HCT116 (cell line): ENCODE data around the gene CMBL. TPM values are rescaled to one million over a fixed set of nuclear protein-coding genes. Genes with fewer than 3 reads are reported as not detected.

Experiments
- ATAC-seq: fragments of 200-7000 bp; cut with Tn5 transposase; 2 replicates; pipeline ENCODE4 v1.9.1; 2020; ENCODE audit warnings: mild to moderate bottlenecking, moderate library complexity
- BruUV-seq: library from RNA; stranded (reverse); fragments of 400-500 nt; replicated peaks from 2 replicates; lab custom pipeline; 2021; lab: Mats Ljungman, UMichigan
- CTCF ChIA-PET: fragments of 300-600 bp; sonication (Branson Sonifier 250); formaldehyde crosslinking; loops from one replicate; lab custom pipeline; 2021; ENCODE audit warnings: antibody characterized with exemption; lab: Charles Lee
- POLR2A ChIA-PET: fragments of 300-600, 350-600 bp; sonication (Branson Sonifier 250); formaldehyde crosslinking; loops from one replicate; lab custom pipeline; 2021; ENCODE audit warnings: antibody characterized with exemption; lab: Charles Lee
- RAD21 ChIA-PET, 2 experiments: fragments of 300-600 bp; sonication (Branson Sonifier 250); formaldehyde crosslinking; loops; one replicate each; lab custom pipeline; 2023; ENCODE audit warnings: low total read pairs in 2 of 2; ENCODE audit not compliant: uncharacterized antibody in 2 of 2, unreplicated experiment in 2 of 2, low non-redundant PET in 1 of 2; lab: Charles Lee
- DNase-seq: peaks from one replicate; pipeline ENCODE4 v3.0.0-alpha.2; 2010; ENCODE audit warnings: low read depth, low spot score
- H2AFZ ChIP-seq: fragments of 200-600 bp; shearing (Covaris generic), sonication (generic); 2 replicates; pipeline ENCODE4 v1.6.1; 2017; ENCODE audit warnings: low read depth, mixed run types, mixed read lengths, antibody characterized with exemption, low read length; ENCODE audit not compliant: poor library complexity, severe bottlenecking
- H3K27ac ChIP-seq: 2 replicates; pipeline ENCODE4 v1.5.1; 2012; ENCODE audit warnings: low read depth, low read length
- H3K27me3 ChIP-seq: fragments of 200-600 bp; sonication (generic); 2 replicates; pipeline ENCODE4 v1.6.1; 2016; ENCODE audit warnings: mixed run types, low read length, mixed read lengths; ENCODE audit not compliant: insufficient read depth
- H3K36me3 ChIP-seq, 2 experiments: fragments of 200-500 bp in 1 of 2; fragments of 200-600 bp in 1 of 2; sonication (Bioruptor generic) in 1 of 2; sonication (generic) in 1 of 2; 2 replicates each; pipeline versions ENCODE4 v1.5.1 to v1.6.1; 2014 to 2016; ENCODE audit warnings: low read length in 2 of 2, inconsistent platforms in 1 of 2, mixed read lengths in 1 of 2, mixed run types in 1 of 2; ENCODE audit not compliant: insufficient read depth in 2 of 2, control insufficient read depth in 1 of 2
- H3K4me1 ChIP-seq, 2 experiments: fragments of 200-600 bp in 1 of 2; sonication (generic) in 1 of 2; 2 replicates each; pipeline versions ENCODE4 v1.5.1 to v1.6.1; 2012 to 2017; ENCODE audit warnings: low read length in 2 of 2, inconsistent platforms in 1 of 2, mild to moderate bottlenecking in 1 of 2, mixed read lengths in 1 of 2, mixed run types in 1 of 2, moderate library complexity in 1 of 2; ENCODE audit not compliant: insufficient read depth in 2 of 2, control insufficient read depth in 1 of 2
- H3K4me2 ChIP-seq: fragments of 200-600 bp; sonication (generic); 2 replicates; pipeline ENCODE4 v1.6.1; 2017; ENCODE audit warnings: mixed run types, low read length, mixed read lengths
- H3K4me3 ChIP-seq, 2 experiments: fragments of 200-600 bp in 1 of 2; sonication (generic) in 1 of 2; replicated peaks in 1 of 2; 2 replicates each; pipeline ENCODE4 v1.5.1; 2011 to 2016; ENCODE audit warnings: low read length in 2 of 2, control low read depth in 1 of 2, low read depth in 1 of 2, mild to moderate bottlenecking in 1 of 2, mixed read lengths in 1 of 2, mixed run types in 1 of 2
- H3K79me2 ChIP-seq: fragments of 200-600 bp; sonication (generic); 2 replicates; pipeline ENCODE4 v1.6.1; 2017; ENCODE audit warnings: mild to moderate bottlenecking, mixed run types, low read length, moderate library complexity, mixed read lengths; ENCODE audit not compliant: insufficient read depth
- H3K9ac ChIP-seq: fragments of 200-600 bp; sonication (generic); 2 replicates; pipeline ENCODE4 v1.6.1; 2016; ENCODE audit warnings: low read length, mixed read lengths
- H3K9me2 ChIP-seq: fragments of 200-600 bp; sonication (generic), shearing (Covaris generic); 2 replicates; pipeline ENCODE4 v1.6.1; 2017; ENCODE audit warnings: mixed run types, mild to moderate bottlenecking, moderate library complexity; ENCODE audit not compliant: insufficient read depth
- H3K9me3 ChIP-seq, 2 experiments: fragments of 200-500 bp in 1 of 2; fragments of 200-600 bp in 1 of 2; sonication (Bioruptor generic) in 1 of 2; sonication (generic) in 1 of 2; 2 replicates each; pipeline ENCODE4 v1.6.1; 2014 to 2017; ENCODE audit warnings: low read length in 2 of 2, mixed read lengths in 2 of 2, inconsistent platforms in 1 of 2, low read depth in 1 of 2, mild to moderate bottlenecking in 1 of 2, mixed run types in 1 of 2, moderate library complexity in 1 of 2; ENCODE audit not compliant: control insufficient read depth in 1 of 2, insufficient read depth in 1 of 2
- H4K20me1 ChIP-seq: fragments of 200-600 bp; sonication (generic), shearing (Covaris generic); 2 replicates; pipeline ENCODE4 v1.6.1; 2017; ENCODE audit warnings: mixed run types, mild to moderate bottlenecking, moderate library complexity; ENCODE audit not compliant: insufficient read depth
- CBX3 ChIP-seq: IDR thresholded peaks from 2 replicates; pipeline ENCODE4 v1.6.1; 2012; ENCODE audit warnings: low read depth
- CEBPB ChIP-seq: IDR thresholded peaks from 2 replicates; pipeline ENCODE4 v1.6.1; 2012; ENCODE audit warnings: low read depth
- EGR1 ChIP-seq: IDR thresholded peaks from 2 replicates; pipeline ENCODE4 v1.6.1; 2012; ENCODE audit warnings: low read depth
- JUND ChIP-seq: IDR thresholded peaks from 2 replicates; pipeline ENCODE4 v1.6.1; 2012
- RAD21 ChIP-seq: IDR thresholded peaks from 2 replicates; pipeline ENCODE4 v1.6.1; 2012; ENCODE audit warnings: low read depth, mild to moderate bottlenecking
- SIN3A ChIP-seq: IDR thresholded peaks from 2 replicates; pipeline ENCODE4 v1.6.1; 2012; ENCODE audit warnings: low read depth
- SRF ChIP-seq: IDR thresholded peaks from 2 replicates; pipeline ENCODE4 v1.6.1; 2012; ENCODE audit warnings: low read depth
- TCF7L2 ChIP-seq: IDR thresholded peaks from 2 replicates; pipeline ENCODE4 v1.7.0; 2011; ENCODE audit warnings: borderline replicate concordance, inconsistent platforms; ENCODE audit not compliant: insufficient read depth, insufficient read length; ENCODE audit errors: extremely low read depth
- ZFX ChIP-seq: fragments of 450-650 bp; IDR thresholded peaks from 2 replicates; pipeline ENCODE4 v1.6.1; 2017
- ZNF274 ChIP-seq: fragments of 200-500 bp; sonication (Bioruptor generic); IDR thresholded peaks from 2 replicates; pipeline ENCODE4 v1.6.1; 2014; ENCODE audit warnings: mild to moderate bottlenecking, low read depth, low read length, inconsistent platforms
- intact Hi-C: fragments of 100-400 bp; cut with micrococcal nuclease; formaldehyde crosslinking; loops from 2 replicates; pipeline ENCODE4 v1.10.0; 2022
- total RNA-seq: library from RNA; stranded (reverse); gene quantifications from one replicate; pipeline ENCODE4 v1.2.1, GENCODE V29; 2021; ENCODE audit not compliant: unreplicated experiment
- TF ChIP-seq, protein P1 (sequence below): IDR thresholded peaks from 2 replicates; pipeline ENCODE4 v1.6.1; 2011; ENCODE audit warnings: mild to moderate bottlenecking, low read length, moderate library complexity; ENCODE audit not compliant: insufficient replicate concordance; ENCODE audit errors: extremely low read depth
- TF ChIP-seq, protein P2 (sequence below): IDR thresholded peaks from 2 replicates; pipeline ENCODE4 v1.6.1; 2012
- TF ChIP-seq, protein P3 (sequence below): IDR thresholded peaks from 2 replicates; pipeline ENCODE4 v1.6.1; 2012; ENCODE audit warnings: low read depth

Gene CMBL
- total RNA-seq, 1 experiment from 2014 or later = 51.0 TPM

DNA sequence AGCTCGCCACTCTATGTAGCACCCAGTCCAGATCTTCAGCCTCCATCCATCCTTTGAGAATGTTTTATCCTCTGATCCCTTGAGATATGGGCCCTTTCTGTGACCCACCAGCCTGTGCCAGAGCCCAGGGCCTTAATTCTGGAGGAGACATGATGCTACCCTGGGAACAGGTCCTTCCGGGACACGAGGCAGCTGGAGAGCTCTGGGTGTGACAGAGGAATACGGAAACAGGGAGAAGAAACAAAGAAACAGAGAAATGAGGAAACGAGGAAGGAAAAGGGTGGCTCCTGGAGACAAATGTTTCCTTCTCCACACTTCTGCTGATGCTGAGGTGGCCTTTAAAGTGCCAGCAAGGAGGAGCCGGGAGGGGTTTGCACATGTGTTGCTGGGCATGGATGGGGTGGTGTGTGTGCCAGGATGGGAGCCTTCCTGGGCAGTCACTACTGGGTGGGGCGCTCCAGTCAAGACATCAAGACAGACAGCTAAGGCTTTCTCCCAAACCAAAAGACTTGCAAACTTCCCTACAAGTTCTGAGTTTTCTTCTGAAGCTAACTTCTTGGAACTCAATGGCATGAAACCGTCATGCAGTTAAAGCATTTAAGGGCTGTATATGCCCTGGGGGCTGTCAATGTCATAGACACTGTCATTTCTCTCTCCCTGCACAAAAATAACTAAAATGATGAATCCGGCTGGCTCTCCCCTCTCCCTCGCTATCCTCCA is 23.0 kb upstream of the CMBL start:
- Histone ChIP-seq H3K9ac (no peak overlapping the region), H3K4me2 (no peak overlapping the region), H3K79me2 (no peaks in the 10 kb centered on the region), H3K9me3 (no peaks in the 10 kb centered on the region), H2AFZ (no peak overlapping the region), H3K36me3 (no peaks in the 10 kb centered on the region), H3K27ac (no peak overlapping the region), H3K4me3 (no peak overlapping the region), H3K27me3 (peaks cover 6% of the 10 kb centered on the region; the same call in 1 of the 2 replicates), H3K9me2 (no peaks in the 10 kb centered on the region), H4K20me1 (no peaks in the 10 kb centered on the region), H3K4me1 (no peaks in the 10 kb centered on the region)
- BruUV-seq = no TSS peak
- DNase-seq (no peak), ATAC-seq (no peak)
- POLR2A ChIA-PET = interaction anchor here (1.6 kb wide), 1 partner anchor 23 kb away, joined by 5 read pairs; the partner anchor contains the start of gene MARCHF6
- TF ChIP-seq SRF = no peak
- intact Hi-C loops = no loop called here
- RAD21 ChIA-PET = no interaction called here
- CTCF ChIA-PET = interaction anchor here (1.6 kb wide), 1 partner anchor 26 kb away, joined by 3 read pairs; no protein-coding TSS in a partner anchor

DNA sequence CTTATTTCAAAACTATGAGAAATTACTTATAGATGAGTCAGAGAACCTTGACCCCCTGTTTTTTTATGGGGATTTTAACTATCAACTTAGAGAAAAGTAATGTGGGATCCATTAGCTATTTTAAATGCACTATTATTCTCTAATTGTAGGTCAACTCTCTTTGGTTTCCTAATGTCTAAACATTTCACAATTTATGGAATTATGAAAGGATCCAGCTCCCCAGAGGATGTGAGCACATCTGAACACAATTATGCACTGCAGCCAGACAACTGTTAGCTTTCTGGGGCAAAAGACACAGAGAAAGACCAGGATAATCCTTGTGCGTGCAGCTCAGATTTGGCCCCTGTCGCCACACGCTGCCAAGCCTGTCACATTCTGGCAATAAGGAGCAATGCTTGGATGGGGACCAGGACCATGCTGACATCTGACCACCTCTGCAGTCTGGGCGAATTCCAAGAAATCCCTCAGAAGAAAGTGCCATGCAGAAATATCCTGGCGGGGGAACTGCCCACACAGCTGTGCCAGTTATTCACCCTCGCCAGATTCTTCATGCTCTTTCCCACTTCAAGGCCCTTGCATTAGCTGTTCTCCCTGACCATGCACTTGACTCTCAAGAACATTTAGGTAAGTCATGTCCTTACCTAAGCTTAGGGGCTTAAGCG is 22.2 kb upstream of the CMBL start:
- intact Hi-C loops = no loop called here
- Histone ChIP-seq H2AFZ (no peak overlapping the region), H3K9ac (no peak overlapping the region), H3K36me3 (no peaks in the 10 kb centered on the region), H4K20me1 (no peaks in the 10 kb centered on the region), H3K4me3 (no peak overlapping the region), H3K27me3 (peaks cover 6% of the 10 kb centered on the region; the same call in 1 of the 2 replicates), H3K79me2 (no peaks in the 10 kb centered on the region), H3K4me1 (no peaks in the 10 kb centered on the region), H3K9me2 (no peaks in the 10 kb centered on the region), H3K9me3 (no peaks in the 10 kb centered on the region), H3K27ac (no peak overlapping the region), H3K4me2 (no peak overlapping the region)
- ChIA-PET CTCF (interaction anchor here (1.6 kb wide), 1 partner anchor 25 kb away, joined by 3 read pairs; no protein-coding TSS in a partner anchor), RAD21 (no interaction called here), POLR2A (interaction anchor here (1.6 kb wide), 1 partner anchor 23 kb away, joined by 5 read pairs; the partner anchor contains the start of gene MARCHF6)
- no TSS peak for BruUV-seq
- no peak for DNase-seq
- no peak for ATAC-seq
- TF ChIP-seq, protein P1, sequence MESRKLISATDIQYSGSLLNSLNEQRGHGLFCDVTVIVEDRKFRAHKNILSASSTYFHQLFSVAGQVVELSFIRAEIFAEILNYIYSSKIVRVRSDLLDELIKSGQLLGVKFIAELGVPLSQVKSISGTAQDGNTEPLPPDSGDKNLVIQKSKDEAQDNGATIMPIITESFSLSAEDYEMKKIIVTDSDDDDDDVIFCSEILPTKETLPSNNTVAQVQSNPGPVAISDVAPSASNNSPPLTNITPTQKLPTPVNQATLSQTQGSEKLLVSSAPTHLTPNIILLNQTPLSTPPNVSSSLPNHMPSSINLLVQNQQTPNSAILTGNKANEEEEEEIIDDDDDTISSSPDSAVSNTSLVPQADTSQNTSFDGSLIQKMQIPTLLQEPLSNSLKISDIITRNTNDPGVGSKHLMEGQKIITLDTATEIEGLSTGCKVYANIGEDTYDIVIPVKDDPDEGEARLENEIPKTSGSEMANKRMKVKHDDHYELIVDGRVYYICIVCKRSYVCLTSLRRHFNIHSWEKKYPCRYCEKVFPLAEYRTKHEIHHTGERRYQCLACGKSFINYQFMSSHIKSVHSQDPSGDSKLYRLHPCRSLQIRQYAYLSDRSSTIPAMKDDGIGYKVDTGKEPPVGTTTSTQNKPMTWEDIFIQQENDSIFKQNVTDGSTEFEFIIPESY = no peak
- TF ChIP-seq JUND = no peak
- TF ChIP-seq, protein P2, sequence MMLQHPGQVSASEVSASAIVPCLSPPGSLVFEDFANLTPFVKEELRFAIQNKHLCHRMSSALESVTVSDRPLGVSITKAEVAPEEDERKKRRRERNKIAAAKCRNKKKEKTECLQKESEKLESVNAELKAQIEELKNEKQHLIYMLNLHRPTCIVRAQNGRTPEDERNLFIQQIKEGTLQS = no peak
- no peak for TF ChIP-seq RAD21
- TF ChIP-seq CEBPB = no peak
- no peak for TF ChIP-seq SRF
- TF ChIP-seq ZFX = no peak
- TF ChIP-seq, protein P3, sequence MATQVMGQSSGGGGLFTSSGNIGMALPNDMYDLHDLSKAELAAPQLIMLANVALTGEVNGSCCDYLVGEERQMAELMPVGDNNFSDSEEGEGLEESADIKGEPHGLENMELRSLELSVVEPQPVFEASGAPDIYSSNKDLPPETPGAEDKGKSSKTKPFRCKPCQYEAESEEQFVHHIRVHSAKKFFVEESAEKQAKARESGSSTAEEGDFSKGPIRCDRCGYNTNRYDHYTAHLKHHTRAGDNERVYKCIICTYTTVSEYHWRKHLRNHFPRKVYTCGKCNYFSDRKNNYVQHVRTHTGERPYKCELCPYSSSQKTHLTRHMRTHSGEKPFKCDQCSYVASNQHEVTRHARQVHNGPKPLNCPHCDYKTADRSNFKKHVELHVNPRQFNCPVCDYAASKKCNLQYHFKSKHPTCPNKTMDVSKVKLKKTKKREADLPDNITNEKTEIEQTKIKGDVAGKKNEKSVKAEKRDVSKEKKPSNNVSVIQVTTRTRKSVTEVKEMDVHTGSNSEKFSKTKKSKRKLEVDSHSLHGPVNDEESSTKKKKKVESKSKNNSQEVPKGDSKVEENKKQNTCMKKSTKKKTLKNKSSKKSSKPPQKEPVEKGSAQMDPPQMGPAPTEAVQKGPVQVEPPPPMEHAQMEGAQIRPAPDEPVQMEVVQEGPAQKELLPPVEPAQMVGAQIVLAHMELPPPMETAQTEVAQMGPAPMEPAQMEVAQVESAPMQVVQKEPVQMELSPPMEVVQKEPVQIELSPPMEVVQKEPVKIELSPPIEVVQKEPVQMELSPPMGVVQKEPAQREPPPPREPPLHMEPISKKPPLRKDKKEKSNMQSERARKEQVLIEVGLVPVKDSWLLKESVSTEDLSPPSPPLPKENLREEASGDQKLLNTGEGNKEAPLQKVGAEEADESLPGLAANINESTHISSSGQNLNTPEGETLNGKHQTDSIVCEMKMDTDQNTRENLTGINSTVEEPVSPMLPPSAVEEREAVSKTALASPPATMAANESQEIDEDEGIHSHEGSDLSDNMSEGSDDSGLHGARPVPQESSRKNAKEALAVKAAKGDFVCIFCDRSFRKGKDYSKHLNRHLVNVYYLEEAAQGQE = no peak
- no peak for TF ChIP-seq CBX3
- no peak for TF ChIP-seq EGR1
- TF ChIP-seq TCF7L2 = no peak
- TF ChIP-seq SIN3A = no peak
- TF ChIP-seq ZNF274 = no peak
